GM23248 (cell line): ENCODE data around the gene MPPED2. TPM values are rescaled to one million over a fixed set of nuclear protein-coding genes. Genes with fewer than 3 reads are reported as not detected.

Experiments used
- DNase-seq: peaks from one replicate; pipeline ENCODE4 v3.0.0-alpha.2; 2015
- H2AFZ ChIP-seq: fragments of 200-600 bp; sonication (generic); 2 replicates; pipeline ENCODE4 v1.6.1; 2016; ENCODE audit warnings: antibody characterized with exemption
- H3F3A ChIP-seq: fragments of 200-600 bp; sonication (generic); 2 replicates; pipeline ENCODE4 v1.6.1; 2016; ENCODE audit warnings: mild to moderate bottlenecking, antibody characterized with exemption, mixed run types; ENCODE audit not compliant: insufficient read depth
- H3K27ac ChIP-seq: fragments of 200-600 bp; sonication (generic); 2 replicates; pipeline ENCODE4 v1.5.1; 2016; ENCODE audit warnings: mild to moderate bottlenecking
- H3K27me3 ChIP-seq: fragments of 200-600 bp; sonication (generic); replicated peaks from 2 replicates; pipeline ENCODE4 v1.6.1; 2016; ENCODE audit warnings: mild to moderate bottlenecking; ENCODE audit not compliant: insufficient read depth
- H3K36me3 ChIP-seq: fragments of 200-600 bp; sonication (generic); 2 replicates; pipeline ENCODE4 v1.6.1; 2016; ENCODE audit warnings: low read depth, mild to moderate bottlenecking
- H3K4me1 ChIP-seq: fragments of 200-600 bp; sonication (generic); 2 replicates; pipeline ENCODE4 v1.6.1; 2016; ENCODE audit warnings: mild to moderate bottlenecking; ENCODE audit not compliant: insufficient read depth
- H3K4me2 ChIP-seq: fragments of 200-600 bp; sonication (generic); one replicate; pipeline ENCODE4 v1.6.1; 2016; ENCODE audit warnings: mild to moderate bottlenecking; ENCODE audit not compliant: unreplicated experiment
- H3K4me3 ChIP-seq: fragments of 200-600 bp; sonication (generic); 2 replicates; pipeline ENCODE4 v1.5.1; 2016; ENCODE audit warnings: mild to moderate bottlenecking
- H3K79me2 ChIP-seq: fragments of 200-600 bp; sonication (generic); 2 replicates; pipeline ENCODE4 v1.6.1; 2016; ENCODE audit warnings: mild to moderate bottlenecking; ENCODE audit not compliant: insufficient read depth
- H3K9ac ChIP-seq: fragments of 200-600 bp; sonication (generic); 2 replicates; pipeline ENCODE4 v1.6.1; 2016; ENCODE audit warnings: mild to moderate bottlenecking
- H3K9me2 ChIP-seq: fragments of 200-600 bp; sonication (generic); 2 replicates; pipeline ENCODE4 v1.6.1; 2016; ENCODE audit warnings: mixed run types, mild to moderate bottlenecking, moderate library complexity; ENCODE audit not compliant: insufficient read depth
- H3K9me3 ChIP-seq: fragments of 200-600 bp; sonication (generic); one replicate; pipeline ENCODE4 v1.6.1; 2017; ENCODE audit warnings: low read depth
- H4K20me1 ChIP-seq: fragments of 200-600 bp; sonication (generic); 2 replicates; pipeline ENCODE4 v1.6.0; 2016; ENCODE audit not compliant: insufficient read depth
- EZH2 ChIP-seq: fragments of 200-600 bp; sonication (generic); IDR thresholded peaks from 2 replicates; pipeline ENCODE4 v1.6.1; 2018; ENCODE audit warnings: antibody characterized with exemption, mild to moderate bottlenecking; ENCODE audit not compliant: insufficient read depth, poor library complexity, severe bottlenecking
- EZH2phosphoT487 ChIP-seq: fragments of 200-600 bp; sonication (generic); IDR thresholded peaks from 2 replicates; pipeline ENCODE4 v1.6.1; 2018; ENCODE audit warnings: antibody characterized with exemption, moderate library complexity, mild to moderate bottlenecking, low read depth; ENCODE audit not compliant: insufficient read depth
- WGBS, 2 experiments: methylation state at CpG; one replicate each; pipeline ENCODE4 v1.1.6; 2015 to 2017; ENCODE audit warnings: low lambda C conversion rate in 2 of 2, low coverage in 1 of 2; ENCODE audit errors: missing lambda C conversion rate in 2 of 2; 5-methylcytosine and 5-hydroxymethylcytosine counted together
- in situ Hi-C: fragments of 300-500 bp; cut with MboI; formaldehyde crosslinking; loops from 2 replicates; pipeline ENCODE4 v1.15.0; 2020
- polyA plus RNA-seq: library from polyadenylated mRNA; unstranded; fragments of >200 nt; fragmentation: Nextera tagmentation; extraction: Ambion mirVana; gene quantifications from 2 replicates; pipeline ENCODE4 v1.2.1, GENCODE V29; 2016
- total RNA-seq: library from RNA; depleted of rRNA; stranded (reverse); fragments of >200 nt; shearing (Covaris generic); gene quantifications from 2 replicates; pipeline ENCODE4 v1.2.3, GENCODE V29; 2014

Gene MPPED2
- total and polyA plus RNA-seq, 2 experiments from 2014 or later: not detected

GRCh38 chr11:30585892-30586250 lies 282 bp downstream of the MPPED2 start:
- Histone ChIP-seq H3F3A (no peaks in the 10 kb centered on the region), H3K27ac (no peak overlapping the region), H3K27me3 (peaks cover 63% of the 10 kb centered on the region), H4K20me1 (no peaks in the 10 kb centered on the region), H3K4me2 (peak overlapping the region; percentile 68), H3K9me3 (no peaks in the 10 kb centered on the region), H3K9ac (no peak overlapping the region), H2AFZ (peak overlapping the region; percentile 49), H3K4me1 (no peaks in the 10 kb centered on the region), H3K4me3 (peak overlapping the region; percentile 39), H3K9me2 (no peaks in the 10 kb centered on the region), H3K36me3 (no peaks in the 10 kb centered on the region), H3K79me2 (no peaks in the 10 kb centered on the region)
- in situ Hi-C loops: no loop called here
- no peak for TF ChIP-seq EZH2phosphoT487
- TF ChIP-seq EZH2: peak; percentile 1
- DNase-seq: peak; percentile 20
- WGBS, 2 experiments: 1 to 40% methylated on average over 2 to 42 of the region's 42 CpGs

DNA sequence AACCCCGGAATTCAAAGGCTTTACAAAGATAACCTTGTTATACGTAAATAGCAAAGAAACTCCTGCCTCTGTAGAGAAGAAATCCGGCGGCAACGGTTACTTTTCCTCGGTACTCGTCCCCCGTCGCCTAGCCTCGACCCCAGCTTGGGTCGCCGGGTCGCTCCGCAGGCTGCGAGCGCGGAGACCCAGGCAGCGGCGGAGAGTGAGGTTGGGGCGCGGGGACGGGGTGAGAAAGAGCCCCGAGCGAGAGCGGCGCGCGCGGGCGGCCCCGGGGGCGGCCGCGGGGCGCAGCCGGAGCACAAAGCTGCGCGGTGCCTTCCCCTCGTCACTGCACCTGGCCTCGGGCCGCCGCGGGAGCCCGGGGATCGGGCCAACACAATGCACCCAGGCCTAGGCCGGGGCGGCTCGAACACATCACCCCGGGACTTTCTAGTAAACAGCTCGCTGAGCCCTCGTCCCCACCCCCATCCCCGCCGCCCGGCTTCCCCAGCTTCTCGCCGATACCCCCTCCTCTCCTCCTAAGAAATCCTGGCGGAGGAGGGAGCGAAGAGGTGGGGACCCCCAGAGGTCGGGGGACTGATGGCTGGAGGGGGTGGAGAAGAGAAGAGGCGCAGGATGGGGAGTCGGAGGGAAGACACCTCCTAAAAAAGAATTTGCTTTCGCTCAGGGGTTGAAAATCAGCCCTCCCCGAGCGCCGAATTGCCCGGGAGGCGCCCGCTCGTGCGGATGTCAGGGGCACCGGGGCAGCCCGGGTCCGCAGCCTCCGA lies 845 bp downstream of the MPPED2 start:
- in situ Hi-C loops: no loop called here
- Histone ChIP-seq H3K9me2 (no peaks in the 10 kb centered on the region), H3K9me3 (no peaks in the 10 kb centered on the region), H3K79me2 (no peaks in the 10 kb centered on the region), H3K27ac (no peak overlapping the region), H3K36me3 (no peaks in the 10 kb centered on the region), H3K9ac (no peak overlapping the region), H2AFZ (peak overlapping the region; percentile 49), H3K4me2 (peak overlapping the region; percentile 68), H3F3A (no peaks in the 10 kb centered on the region), H4K20me1 (no peaks in the 10 kb centered on the region), H3K4me1 (no peaks in the 10 kb centered on the region), H3K4me3 (peak overlapping the region; percentile 39), H3K27me3 (peaks cover 63% of the 10 kb centered on the region)
- peak; percentile 27 for TF ChIP-seq EZH2
- 0 out of 2 replicates have a peak, but pooled peaks have one; percentile 39 for TF ChIP-seq EZH2phosphoT487
- WGBS, 2 experiments: 2% methylated on average over 49 to 69 of the region's 74 CpGs
- peak; percentile 13 for DNase-seq

GRCh38 chr11:30583476-30584280 lies 2.5 kb downstream of the MPPED2 start:
- Histone ChIP-seq H3K36me3 (no peaks in the 10 kb centered on the region), H3K4me1 (no peaks in the 10 kb centered on the region), H2AFZ (no peak overlapping the region), H3F3A (no peaks in the 10 kb centered on the region), H4K20me1 (no peaks in the 10 kb centered on the region), H3K4me3 (no peak overlapping the region), H3K4me2 (no peak overlapping the region), H3K27ac (no peak overlapping the region), H3K9ac (no peak overlapping the region), H3K9me3 (no peaks in the 10 kb centered on the region), H3K9me2 (no peaks in the 10 kb centered on the region), H3K27me3 (peaks cover 56% of the 10 kb centered on the region), H3K79me2 (no peaks in the 10 kb centered on the region)
- peak; percentile 12 for DNase-seq
- in situ Hi-C loops: no loop called here
- TF ChIP-seq EZH2phosphoT487: no peak
- TF ChIP-seq EZH2: peak; percentile 25
- 2 to 3% methylated on average over 29 of the region's 29 CpGs for WGBS, 2 experiments

GRCh38 chr11:30582726-30583125 lies 3.4 kb downstream of the MPPED2 start:
- no peak for DNase-seq
- Histone ChIP-seq H3K9me3 (no peaks in the 10 kb centered on the region), H2AFZ (no peak overlapping the region), H3F3A (no peaks in the 10 kb centered on the region), H3K36me3 (no peaks in the 10 kb centered on the region), H4K20me1 (no peaks in the 10 kb centered on the region), H3K4me1 (no peaks in the 10 kb centered on the region), H3K9ac (no peak overlapping the region), H3K4me2 (no peak overlapping the region), H3K27ac (no peak overlapping the region), H3K27me3 (peaks cover 47% of the 10 kb centered on the region), H3K4me3 (no peak overlapping the region), H3K9me2 (no peaks in the 10 kb centered on the region), H3K79me2 (no peaks in the 10 kb centered on the region)
- 75 to 82% methylated on average over 4 of the region's 4 CpGs for WGBS, 2 experiments
- in situ Hi-C loops: no loop called here
- TF ChIP-seq EZH2 (no peak), EZH2phosphoT487 (no peak)
